ENCODE results near the gene NOTCH1. TPM values are rescaled to one million over a fixed set of nuclear protein-coding genes. Genes with fewer than 3 reads are reported as not detected.
A peak's percentile ranks its signal among the peaks of the same experiment; 100 is the strongest.

NOTCH1 gene
- total RNA-seq, result 10 to 100 TPM; 32.0 to 40.8 (median 36.2) TPM

GRCh38 chr9:136545965-136546696, at the start of gene NOTCH1:
Gene NOTCH1 (minus strand): TSS chr9:136546048. CDS start chr9:136545786, 262 bp downstream.
- 0% methylated on average over 6 of the region's 94 CpGs; no CpG with 5 or more reads in 1 of the 2 donors for WGBS, 2 donors
- TF ChIP-seq CTCF (IDR thresholded peaks at IDR 0.05) (peak in 1 of 6 experiments; percentile 10), POLR2A (IDR thresholded peaks at IDR 0.05) (peak in 2 of 4 donors; percentile 79 to 81)
- Histone ChIP-seq H3K9me3 (no peaks in the 10 kb centered on the region), H3K4me3 (peak within 1 kb of the TSS; percentile 62 to 99 (median 84)), H3K4me1 (peaks cover 47 to 90% (median 77%) of the 10 kb centered on the region in 3 donors), H3K36me3 (peaks cover 0 to 31% (median 8%) of the 10 kb centered on the region in 3 donors), H3K27me3 (no peaks in the 10 kb centered on the region), H3K27ac (peak within 1 kb of the TSS; percentile 94 to 99 (median 95))
- DNase-seq, result peak; percentile 67
- intact Hi-C loops (cut with DNase I), result no loop called here

- 87 to 88% methylated on average over 12 to 14 of the region's 14 CpGs for WGBS, 2 donors
- no peaks in the 10 kb centered on the region for H3K9me3 ChIP-seq
Observed at GRCh38 chr9:136594492-136594891, 48.6 kb upstream of the NOTCH1 start.

GRCh38 chr9:136593581-136593980, 47.7 kb upstream of the NOTCH1 start:
- H3K36me3 ChIP-seq, result no peaks in the 10 kb centered on the region
- no peak overlapping the region for H3K27ac ChIP-seq
- H3K4me1 ChIP-seq, result peaks cover 0 to 41% (median 19%) of the 10 kb centered on the region in 3 donors
- TF ChIP-seq CTCF (IDR thresholded peaks at IDR 0.05) (no peak), POLR2A (IDR thresholded peaks at IDR 0.05) (no peak)
- DNase-seq, result no peak
- no peak overlapping the region for H3K4me3 ChIP-seq
- H3K9me3 ChIP-seq, result no peaks in the 10 kb centered on the region
- intact Hi-C loops (cut with DNase I), result no loop called here
- peaks cover 0 to 44% (median 0%) of the 10 kb centered on the region in 4 donors for H3K27me3 ChIP-seq
- 72 to 83% methylated on average over 1 to 8 of the region's 8 CpGs for WGBS, 2 donors

More at GRCh38 chr9:136594492-136594891, 48.6 kb upstream of the NOTCH1 start:
- DNase-seq, result no peak
- TF ChIP-seq CTCF (IDR thresholded peaks at IDR 0.05), result no peak
- TF ChIP-seq POLR2A (IDR thresholded peaks at IDR 0.05), result no peak
- peaks cover 0 to 51% (median 0%) of the 10 kb centered on the region in 4 donors for H3K27me3 ChIP-seq
- no peaks in the 10 kb centered on the region for H3K36me3 ChIP-seq
- peaks cover 8 to 44% (median 27%) of the 10 kb centered on the region in 3 donors for H3K4me1 ChIP-seq
- intact Hi-C loops (cut with DNase I), result no loop called here
- H3K27ac ChIP-seq, result no peak overlapping the region
- H3K4me3 ChIP-seq, result no peak overlapping the region

- Histone ChIP-seq H3K27me3 (peaks cover 0 to 52% (median 0%) of the 10 kb centered on the region in 4 donors), H3K4me3 (no peak overlapping the region), H3K27ac (no peak overlapping the region), H3K9me3 (no peaks in the 10 kb centered on the region), H3K4me1 (peaks cover 5 to 45% (median 22%) of the 10 kb centered on the region in 3 donors), H3K36me3 (no peaks in the 10 kb centered on the region)
- no peak for DNase-seq
- no peak for TF ChIP-seq POLR2A (IDR thresholded peaks at IDR 0.05)
- TF ChIP-seq CTCF (IDR thresholded peaks at IDR 0.05), result no peak
- 100% methylated on average over 1 of the region's 13 CpGs; no CpG with 5 or more reads in 1 of the 2 donors for WGBS, 2 donors
- intact Hi-C loops (cut with DNase I), result no loop called here
Observed at GRCh38 chr9:136592666-136593065, 46.8 kb upstream of the NOTCH1 start.
